Brain microvascular endothelial cell (primary cell): ENCODE data around the gene TEKT3.

ENCODE experiments used
- DNase-seq: peaks from one replicate; pipeline ENCODE4 v3.0.0-alpha.2; 2020
- H3K27ac ChIP-seq: fragments of 250-450 bp; sonication (Bioruptor Pico); 2 replicates; pipeline ENCODE4 v1.5.1; 2020; ENCODE audit warnings: mild to moderate bottlenecking, moderate library complexity
- H3K27me3 ChIP-seq: fragments of 250-450 bp; sonication (Bioruptor Pico); replicated peaks from 2 replicates; pipeline ENCODE4 v1.5.1; 2020; ENCODE audit warnings: mild to moderate bottlenecking
- H3K36me3 ChIP-seq: fragments of 250-450 bp; sonication (Bioruptor Pico); replicated peaks from 2 replicates; pipeline ENCODE4 v1.5.1; 2020; ENCODE audit warnings: mild to moderate bottlenecking
- H3K4me3 ChIP-seq: 2 replicates; pipeline ENCODE4 v1.5.1; 2011; ENCODE audit warnings: low read depth, mild to moderate bottlenecking, control low read depth, low read length, moderate library complexity
- CTCF ChIP-seq: IDR thresholded peaks from 2 replicates; pipeline ENCODE4 v1.5.1; 2011; ENCODE audit warnings: low read depth, mild to moderate bottlenecking, moderate library complexity, low read length, control low read depth, inconsistent platforms; ENCODE audit errors: missing control alignments
- in situ Hi-C: cut with HindIII; loops from 2 replicates; pipeline ENCODE4 v1.10.0; 2017; ENCODE audit warnings: low sequenced_read_pairs, low pct_ligation_motif_present

The TEKT3 gene

GRCh38 chr17:15341385-15341849 lies at the start of gene TEKT3:
Gene TEKT3, minus strand, starts transcription at chr17:15341597. Its CDS starts 10,012 bp downstream, at chr17:15331585.
- Histone ChIP-seq H3K36me3 (no peaks in the 10 kb centered on the region), H3K27me3 (no peaks in the 10 kb centered on the region), H3K27ac (no peak within 1 kb of the TSS), H3K4me3 (peak within 1 kb of the TSS; percentile 52)
- DNase-seq = peak; percentile 72
- no peak for TF ChIP-seq CTCF
- in situ Hi-C loops = no loop called here

- TF ChIP-seq CTCF = no peak
- H3K4me3 ChIP-seq = no peak overlapping the region
- DNase-seq = no peak
- in situ Hi-C loops = no loop called here
- H3K27ac ChIP-seq = no peak overlapping the region
- H3K27me3 ChIP-seq = no peaks in the 10 kb centered on the region
- H3K36me3 ChIP-seq = no peaks in the 10 kb centered on the region
Measured at GRCh38 chr17:15388356-15389041, 47.1 kb upstream of the TEKT3 start.

GRCh38 chr17:15386083-15386482 lies 44.7 kb upstream of the TEKT3 start:
- no peak for TF ChIP-seq CTCF
- no peak overlapping the region for H3K4me3 ChIP-seq
- no peak overlapping the region for H3K27ac ChIP-seq
- no peaks in the 10 kb centered on the region for H3K27me3 ChIP-seq
- no peak for DNase-seq
- in situ Hi-C loops = no loop called here
- H3K36me3 ChIP-seq = no peaks in the 10 kb centered on the region

GRCh38 chr17:15385305-15385704 lies 43.9 kb upstream of the TEKT3 start:
- no peak for TF ChIP-seq CTCF
- in situ Hi-C loops = no loop called here
- Histone ChIP-seq H3K27ac (no peak overlapping the region), H3K27me3 (no peaks in the 10 kb centered on the region), H3K36me3 (no peaks in the 10 kb centered on the region), H3K4me3 (no peak overlapping the region)
- DNase-seq = no peak

DNA sequence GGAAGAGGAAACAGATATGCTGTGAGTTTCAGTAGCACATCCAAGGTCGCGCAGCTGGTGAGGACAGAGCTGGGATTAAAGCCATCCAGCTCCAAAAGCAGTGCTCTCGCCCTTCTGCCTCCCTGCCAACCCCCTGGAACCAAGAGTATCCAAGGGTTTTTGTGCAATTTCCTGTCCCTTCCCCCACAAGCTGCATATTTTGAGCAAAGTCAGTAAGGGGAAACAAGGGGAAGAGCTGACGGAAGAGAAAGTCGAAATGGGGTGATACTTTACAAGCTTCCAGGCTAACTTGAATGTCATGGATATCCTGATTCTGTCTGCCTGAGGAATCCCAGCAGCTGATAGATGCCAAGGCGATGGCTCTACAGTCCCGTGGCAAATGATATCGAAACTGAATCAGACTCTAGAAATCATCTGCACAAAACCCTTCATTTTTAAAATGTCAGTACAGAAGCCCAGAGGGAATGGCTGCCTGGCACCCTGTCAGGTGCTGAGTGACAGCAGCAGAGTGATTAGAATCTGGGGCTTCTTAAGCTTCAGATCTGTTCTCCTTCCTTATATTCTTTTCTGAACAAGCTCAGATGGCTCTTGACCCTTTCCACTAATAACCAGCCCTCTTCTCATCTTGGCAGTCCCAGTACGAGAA lies 42.9 kb upstream of the TEKT3 start:
- Histone ChIP-seq H3K4me3 (peak overlapping the region; percentile 1), H3K27ac (no peak overlapping the region), H3K36me3 (no peaks in the 10 kb centered on the region), H3K27me3 (no peaks in the 10 kb centered on the region)
- TF ChIP-seq CTCF = no peak
- no peak for DNase-seq
- in situ Hi-C loops = no loop called here

DNA sequence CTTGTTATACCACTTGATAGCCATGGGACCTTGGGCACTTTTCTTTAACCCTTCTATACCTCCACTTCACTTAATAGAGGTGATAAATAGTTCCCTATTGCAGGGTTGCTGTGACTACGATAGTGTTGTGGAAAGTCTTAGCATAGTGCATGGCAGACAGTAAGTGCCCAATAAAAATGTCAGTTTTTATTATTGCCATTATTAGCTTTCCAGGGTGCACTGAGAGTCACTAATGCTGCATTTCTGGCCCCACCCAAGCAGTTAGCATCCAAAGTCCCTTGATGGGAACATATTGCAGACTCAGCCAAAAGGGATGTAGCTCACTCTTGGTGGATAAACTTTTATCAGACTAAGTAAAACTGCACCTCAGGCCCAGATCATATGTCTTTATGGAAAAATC lies 41.5 kb upstream of the TEKT3 start:
- in situ Hi-C loops = no loop called here
- no peaks in the 10 kb centered on the region for H3K36me3 ChIP-seq
- no peak overlapping the region for H3K27ac ChIP-seq
- no peak for TF ChIP-seq CTCF
- H3K4me3 ChIP-seq = no peak overlapping the region
- H3K27me3 ChIP-seq = no peaks in the 10 kb centered on the region
- no peak for DNase-seq
